ENCODE results near the gene ACTL8.

DNA sequence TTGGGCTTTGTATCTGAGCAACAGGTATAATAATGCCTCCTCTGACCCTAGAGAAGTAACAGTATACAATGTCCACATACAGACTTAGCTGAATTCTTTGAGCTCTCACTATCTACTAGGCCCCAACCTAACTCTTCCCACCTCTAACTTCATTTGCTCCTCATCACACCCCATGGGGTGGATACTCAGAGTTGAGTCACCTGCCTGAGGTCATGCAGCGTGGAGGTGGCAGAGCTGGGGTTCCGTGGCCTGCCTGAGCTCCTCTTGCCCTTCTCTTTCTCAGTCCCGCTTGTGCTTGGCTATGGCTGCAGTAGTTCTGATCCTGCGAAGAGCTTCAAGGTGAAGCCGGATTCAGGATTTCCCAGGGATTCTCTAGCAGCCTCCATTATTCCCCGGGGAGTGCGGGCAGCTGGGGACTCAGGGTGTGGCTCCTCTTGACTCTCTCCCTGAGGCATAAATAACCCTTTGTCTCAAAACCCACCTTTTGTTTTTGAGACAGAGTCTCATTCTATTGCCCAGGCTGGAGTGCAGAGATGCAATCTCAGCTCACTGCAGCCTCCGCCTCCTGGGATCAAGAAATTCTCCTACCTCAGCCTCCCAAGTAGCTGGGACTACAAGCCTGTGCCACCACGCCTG lies 29.9 kb upstream of the ACTL8 start:
- TF ChIP-seq, protein P1, sequence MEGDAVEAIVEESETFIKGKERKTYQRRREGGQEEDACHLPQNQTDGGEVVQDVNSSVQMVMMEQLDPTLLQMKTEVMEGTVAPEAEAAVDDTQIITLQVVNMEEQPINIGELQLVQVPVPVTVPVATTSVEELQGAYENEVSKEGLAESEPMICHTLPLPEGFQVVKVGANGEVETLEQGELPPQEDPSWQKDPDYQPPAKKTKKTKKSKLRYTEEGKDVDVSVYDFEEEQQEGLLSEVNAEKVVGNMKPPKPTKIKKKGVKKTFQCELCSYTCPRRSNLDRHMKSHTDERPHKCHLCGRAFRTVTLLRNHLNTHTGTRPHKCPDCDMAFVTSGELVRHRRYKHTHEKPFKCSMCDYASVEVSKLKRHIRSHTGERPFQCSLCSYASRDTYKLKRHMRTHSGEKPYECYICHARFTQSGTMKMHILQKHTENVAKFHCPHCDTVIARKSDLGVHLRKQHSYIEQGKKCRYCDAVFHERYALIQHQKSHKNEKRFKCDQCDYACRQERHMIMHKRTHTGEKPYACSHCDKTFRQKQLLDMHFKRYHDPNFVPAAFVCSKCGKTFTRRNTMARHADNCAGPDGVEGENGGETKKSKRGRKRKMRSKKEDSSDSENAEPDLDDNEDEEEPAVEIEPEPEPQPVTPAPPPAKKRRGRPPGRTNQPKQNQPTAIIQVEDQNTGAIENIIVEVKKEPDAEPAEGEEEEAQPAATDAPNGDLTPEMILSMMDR (IDR thresholded peaks at IDR 0.05), result no peak
- no peak for TF ChIP-seq POLR2A (IDR thresholded peaks at IDR 0.05)
